GM19452 (cell line): Measurements from ENCODE around the gene NPAS4.
"Not testable (repeated sequence)": the region's sequence is repeated elsewhere in the genome, so short reads cannot be mapped to it uniquely, and the experiment has no call there.

Experiments
- ATAC-seq: cut with Tn5 transposase; IDR thresholded peaks from one replicate; pipeline ENCODE4 v1.9.1; 2021; ENCODE audit not compliant: unreplicated experiment

NPAS4 gene

DNA sequence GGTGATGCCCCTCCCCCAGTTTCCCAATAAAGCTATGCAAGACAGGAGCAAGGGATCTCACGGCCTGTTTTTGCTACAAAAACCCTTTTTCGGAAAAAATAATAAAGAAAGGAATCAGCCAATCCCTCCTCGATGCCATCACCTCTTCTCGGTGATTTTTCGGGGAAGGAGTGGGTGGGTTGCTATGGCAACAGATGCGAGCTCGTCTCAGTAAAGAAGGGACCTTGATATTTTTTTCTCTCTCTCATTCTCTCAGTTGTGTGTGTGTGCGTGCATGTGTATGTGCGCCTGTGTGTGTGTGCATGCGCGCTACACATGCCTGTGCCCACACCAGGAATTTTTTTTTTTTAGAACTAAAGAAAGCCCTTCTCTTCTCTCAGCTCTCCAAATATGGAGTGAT lies 3.8 kb upstream of the NPAS4 start:
- no peak for ATAC-seq

DNA sequence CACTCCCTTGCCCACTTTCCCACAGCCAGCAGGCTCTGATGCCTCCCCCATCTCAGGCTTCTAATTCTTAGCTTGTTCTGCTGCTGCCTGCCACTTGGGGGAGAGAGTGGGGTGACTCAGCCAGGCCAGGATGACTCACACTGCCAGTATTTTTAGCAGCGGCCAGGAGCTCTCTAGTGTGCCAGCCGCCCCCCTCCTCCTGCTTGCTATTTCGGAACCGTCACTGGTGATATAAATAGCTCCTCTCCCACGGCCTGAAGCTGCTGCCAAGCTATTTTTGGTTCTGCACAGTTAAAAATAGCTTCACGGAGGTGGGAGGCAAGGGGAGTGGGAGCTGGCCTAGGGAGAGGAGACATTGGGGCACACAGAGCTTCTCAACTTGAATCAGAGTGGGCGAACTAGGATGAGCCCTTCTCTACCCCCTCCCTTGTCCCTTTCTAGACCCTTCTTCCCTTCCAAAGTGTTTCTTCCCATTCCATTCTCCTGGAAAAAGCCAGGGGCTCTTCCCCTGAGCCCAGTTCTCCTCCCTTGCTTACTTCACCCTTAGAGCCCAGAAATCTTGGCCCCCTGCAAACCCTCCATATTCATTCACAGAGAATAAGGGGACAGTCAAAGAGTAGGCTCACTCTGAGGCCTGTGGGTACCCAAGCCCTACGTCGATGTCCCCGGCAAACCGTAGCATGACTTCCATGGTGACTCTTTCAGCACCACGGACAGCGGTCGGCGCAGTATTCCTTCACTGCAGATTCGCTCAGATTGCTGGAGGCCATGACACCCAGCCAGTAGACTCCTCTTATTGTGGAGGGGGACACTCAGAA lies 2.5 kb upstream of the NPAS4 start:
- no peak for ATAC-seq

DNA sequence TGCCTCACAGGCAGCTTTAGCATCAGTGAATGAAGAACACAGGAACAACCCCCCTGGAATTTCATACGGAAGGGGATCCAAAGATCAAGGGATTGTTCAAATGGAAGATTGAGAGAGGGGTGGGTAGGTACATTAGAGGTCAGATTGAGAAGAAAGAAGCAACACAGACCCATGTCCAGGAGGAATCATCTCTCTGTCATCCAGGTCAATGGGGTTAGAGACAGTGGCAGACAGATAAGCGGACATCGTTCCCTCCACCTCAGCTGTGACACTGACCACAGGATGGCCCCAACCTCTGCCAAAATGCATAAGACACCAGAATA lies 1.9 kb upstream of the NPAS4 start:
- no peak for ATAC-seq

DNA sequence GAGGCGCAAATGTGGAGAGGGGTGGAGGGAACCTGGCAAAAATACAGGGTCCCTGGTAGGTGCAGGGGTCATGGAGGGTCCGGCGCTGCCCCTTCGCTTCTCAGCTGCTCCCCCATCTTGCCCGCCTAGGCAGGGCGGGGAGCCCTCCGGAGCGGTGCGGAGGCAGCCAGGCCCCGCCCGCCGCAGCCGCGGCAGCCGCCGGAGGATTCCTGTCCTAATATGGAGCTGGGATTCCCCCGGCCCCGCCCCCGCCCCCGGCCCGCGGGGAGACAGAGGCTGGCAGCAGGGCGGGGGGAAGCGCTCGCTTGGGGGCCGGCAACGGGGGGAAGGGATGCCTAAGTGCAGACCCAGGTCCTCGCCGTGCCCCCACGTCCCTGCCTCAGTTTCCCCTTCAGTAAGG lies 1.0 kb upstream of the NPAS4 start:
- ATAC-seq, result no peak

DNA sequence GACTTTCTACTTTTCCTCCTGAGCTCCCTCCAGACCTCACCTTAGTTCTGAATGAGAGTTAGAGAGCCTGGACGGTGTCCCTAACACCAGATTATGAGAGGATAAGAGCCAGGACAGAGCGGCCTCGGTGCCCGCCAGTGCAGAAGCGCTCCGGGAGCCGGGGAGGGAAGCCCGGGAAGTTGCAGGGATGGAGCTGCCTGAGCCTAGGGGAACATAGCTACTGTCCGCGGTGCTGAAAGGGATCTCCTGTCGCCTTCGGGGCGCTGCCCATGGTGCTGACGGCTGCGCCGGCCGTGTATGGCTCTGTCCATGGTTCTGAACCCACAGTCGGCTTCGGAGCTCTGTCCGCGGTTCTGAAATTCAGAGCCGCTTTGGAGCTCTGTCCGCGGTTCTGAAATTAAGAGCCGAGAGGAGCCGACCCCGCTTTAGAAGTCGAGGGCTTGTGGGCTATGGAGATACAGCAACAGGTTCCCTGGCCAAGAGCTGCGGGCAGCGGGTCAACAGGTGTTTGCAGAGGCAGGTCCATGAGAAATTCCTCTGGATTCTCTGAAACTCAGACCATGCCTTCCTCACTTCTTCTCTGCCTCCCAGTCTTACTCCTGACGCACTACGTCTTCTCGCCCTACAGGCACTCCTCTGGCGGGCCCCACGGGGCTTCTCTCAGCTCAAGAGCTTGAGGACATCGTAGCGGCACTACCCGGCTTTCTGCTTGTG lies 814 bp downstream of the NPAS4 start:
- ATAC-seq, result no peak

DNA sequence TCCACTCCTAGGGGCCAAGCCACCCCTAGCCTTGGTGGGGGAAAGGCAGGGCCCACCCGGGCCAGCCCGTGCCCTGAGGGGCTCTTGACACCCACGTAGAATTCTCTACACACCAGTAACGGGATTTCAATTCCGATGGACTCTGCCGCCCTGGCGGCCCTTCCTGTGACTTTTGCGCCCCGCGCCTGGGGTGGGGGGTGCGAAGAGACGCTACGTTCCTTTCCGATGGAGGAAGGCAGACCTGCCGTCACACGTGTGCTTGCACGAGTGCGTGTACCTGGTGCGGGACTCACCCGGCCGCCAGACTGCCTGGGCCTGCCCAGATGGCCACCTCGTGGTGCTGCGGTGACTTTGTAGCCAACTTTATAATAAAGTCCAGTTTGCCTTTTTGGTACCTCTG lies 5.5 kb downstream of the NPAS4 start:
- ATAC-seq, result no peak

DNA sequence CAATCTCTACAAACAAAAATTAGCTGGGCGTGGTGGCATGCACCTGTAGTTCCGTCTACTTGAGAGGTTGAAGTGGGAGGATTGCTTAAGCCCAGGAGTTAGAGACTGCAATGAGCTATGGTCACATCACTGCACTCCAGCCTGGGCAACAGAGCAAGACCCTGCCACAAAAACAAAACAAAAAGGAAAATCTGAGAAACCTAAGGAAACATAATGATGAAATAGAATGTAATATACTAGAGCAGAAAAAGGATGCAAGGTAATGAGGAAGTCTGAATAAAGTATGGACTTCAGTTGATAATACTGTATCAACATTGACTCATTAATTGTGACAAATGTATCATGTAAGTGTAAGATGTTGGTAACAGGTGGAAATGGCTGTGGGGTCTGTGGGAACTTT lies 8.1 kb downstream of the NPAS4 start:
- ATAC-seq, result no peak

DNA sequence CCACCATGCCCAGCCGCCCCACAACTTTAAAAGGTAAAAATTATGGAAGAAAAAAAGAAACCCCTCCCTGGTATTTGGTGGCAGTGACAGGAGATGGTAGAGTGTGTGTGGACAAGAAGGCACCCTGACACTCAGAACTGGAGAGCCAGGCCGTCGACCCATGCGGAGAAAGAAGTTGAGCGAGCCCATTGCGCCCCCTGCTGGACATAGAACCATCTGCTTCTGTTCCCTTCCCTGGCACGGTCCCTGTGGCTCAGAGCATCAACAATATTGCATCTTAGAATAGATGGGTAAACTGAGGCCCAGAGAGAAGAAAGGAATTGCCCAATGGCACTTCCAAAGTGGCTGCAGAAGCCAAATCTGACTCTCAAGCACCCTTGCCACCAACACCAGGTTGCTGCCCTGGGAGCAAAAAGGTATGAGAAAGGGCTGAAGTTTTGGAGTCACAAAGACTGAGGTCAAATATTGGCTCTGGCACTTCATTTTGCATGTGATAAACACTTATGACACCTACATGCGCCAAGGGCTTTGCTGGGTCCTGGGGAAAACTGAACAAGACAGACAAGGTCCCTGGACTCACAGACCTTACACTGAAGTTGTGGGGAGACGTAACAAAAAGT lies 9.3 kb downstream of the NPAS4 start:
- ATAC-seq, result no peak

DNA sequence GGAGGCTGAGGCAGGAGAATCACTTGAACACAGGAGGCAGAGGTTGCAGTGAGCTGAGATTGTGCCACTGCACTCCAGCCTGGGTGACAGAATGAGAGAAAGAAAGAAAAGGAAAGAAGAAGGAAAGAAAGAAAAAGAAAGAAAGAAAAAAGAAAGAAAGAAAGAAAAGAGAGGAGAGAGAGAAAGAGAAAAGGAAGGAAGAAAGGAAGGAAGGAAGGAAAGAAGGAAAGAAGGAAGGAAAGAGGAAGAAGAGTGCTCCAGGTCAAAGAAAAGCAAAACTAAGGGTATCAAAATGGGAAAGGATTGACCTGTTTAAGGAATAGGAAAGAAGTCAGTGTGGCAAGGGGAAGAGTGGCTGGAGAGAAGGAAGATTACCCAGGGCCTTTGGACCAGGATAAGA lies 10.5 kb downstream of the NPAS4 start:
- ATAC-seq, result not testable (repeated sequence)

DNA sequence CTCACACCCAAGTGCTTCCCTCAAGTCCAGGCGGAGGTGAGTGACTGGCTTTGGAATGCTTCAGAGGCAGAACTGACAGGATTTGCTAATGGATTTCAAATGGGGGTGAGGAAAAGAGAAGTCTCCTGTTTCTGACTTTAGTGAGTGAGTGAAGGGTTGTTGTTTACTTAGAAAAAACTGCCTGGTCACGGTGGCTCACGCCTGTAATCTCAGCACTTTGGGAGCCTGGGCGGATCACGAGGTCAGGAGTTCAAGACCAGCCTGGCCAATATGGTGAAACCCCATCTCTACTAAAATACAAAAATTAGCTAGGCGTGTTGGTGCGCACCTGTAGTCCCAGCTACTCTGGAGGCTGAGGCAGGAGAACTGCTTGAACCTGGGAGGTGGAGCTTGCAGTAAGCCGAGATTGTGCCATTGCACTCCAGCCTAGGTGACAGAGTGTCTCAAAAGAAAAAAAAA lies 11.1 kb downstream of the NPAS4 start:
- ATAC-seq, result not testable (repeated sequence)

DNA sequence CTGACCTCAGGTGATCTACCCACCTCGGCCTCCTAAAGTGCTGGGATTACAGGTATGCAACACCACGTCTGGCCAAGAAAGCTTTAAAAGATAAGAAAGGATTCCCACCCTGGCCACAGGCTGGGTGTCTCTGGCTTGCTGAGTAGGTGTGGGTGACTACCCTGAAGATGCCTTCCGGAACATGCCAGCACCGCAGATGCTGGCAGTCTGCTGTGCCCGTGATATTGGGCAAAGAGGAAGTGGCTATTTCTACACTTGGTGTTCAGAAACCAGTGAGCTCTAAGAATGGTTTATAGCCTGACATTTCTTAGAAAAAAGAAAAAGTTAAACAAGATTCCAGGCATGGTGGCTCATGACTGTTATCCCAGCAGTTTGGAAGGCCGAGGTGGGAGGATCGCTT lies 11.8 kb downstream of the NPAS4 start:
- no peak for ATAC-seq

DNA sequence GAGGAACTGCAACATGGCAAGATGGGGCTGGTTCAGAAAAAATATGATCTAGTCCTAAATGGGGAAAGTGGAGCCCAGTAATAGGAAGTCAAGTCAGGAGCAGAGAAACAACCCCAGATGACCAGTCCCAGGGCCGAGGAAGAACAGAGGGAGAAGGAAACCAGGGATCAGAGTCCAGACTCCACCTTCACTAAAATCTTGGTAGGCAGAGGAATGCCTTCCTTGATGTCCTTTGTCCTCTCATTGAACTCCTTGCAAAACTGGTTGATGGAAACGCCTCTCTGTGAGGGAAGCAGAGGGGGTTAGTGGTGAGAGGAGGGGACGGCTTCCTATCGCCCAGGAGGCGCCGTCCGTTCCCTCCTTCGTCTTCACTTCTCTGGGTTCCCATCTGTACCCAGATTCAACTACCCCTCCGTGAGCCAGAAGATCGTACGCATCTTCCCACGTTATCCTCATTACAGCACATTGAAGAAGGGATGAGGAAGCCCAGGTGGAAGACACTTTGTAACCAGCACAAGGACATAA lies 17.2 kb downstream of the NPAS4 start:
- no peak for ATAC-seq

DNA sequence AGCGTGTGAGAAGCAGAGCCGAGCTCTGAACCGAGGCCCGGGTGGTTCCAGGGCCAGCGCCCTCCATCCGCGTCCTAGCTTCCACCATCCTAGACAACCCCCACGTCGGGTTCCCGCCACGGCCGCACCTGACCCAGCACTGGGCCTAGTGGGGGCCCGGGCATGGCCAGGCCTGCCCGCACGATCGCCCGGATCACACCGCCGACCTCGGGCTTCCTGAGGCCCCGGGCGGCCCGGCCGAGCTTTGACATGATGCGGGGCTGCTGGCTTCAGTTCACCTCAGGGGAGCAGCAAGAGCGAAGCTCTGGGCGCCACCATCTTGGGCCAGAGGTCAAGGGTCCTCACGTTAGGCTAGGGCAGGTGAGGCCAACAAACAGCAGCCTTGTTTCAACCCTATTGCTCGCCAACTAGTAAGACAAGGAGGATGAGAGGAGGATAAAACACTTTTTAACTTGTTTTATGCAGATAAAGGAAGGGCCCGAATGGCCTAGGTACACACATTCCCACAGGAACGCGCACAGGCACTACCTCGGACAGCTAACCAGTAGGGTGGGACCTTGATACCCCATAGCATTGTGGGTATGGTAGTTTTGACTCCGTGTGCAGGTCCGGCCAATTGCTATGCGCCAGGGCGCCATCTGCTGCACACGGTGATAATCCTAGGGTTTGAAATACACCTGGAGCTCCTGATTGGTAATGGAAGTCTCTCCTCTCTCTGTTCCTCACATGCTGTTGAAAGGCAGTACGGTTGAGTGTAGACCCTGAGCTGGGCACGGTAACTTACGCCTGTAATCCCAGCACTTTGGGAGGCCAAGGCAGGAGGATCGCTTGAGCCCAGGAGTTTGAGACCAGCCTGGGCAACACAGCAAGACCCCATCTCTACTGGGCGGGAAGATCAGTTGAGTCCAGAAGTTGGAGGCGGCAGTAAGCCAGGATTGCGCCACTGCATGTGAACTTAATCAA lies 17.9 kb downstream of the NPAS4 start, which contains the start of gene MRPL11:
MRPL11 (minus strand) TSS at position 345 of the 963 bp plus-strand sequence; CDS start at position 251, 94 bp downstream.
- peak; percentile 97 for ATAC-seq

DNA sequence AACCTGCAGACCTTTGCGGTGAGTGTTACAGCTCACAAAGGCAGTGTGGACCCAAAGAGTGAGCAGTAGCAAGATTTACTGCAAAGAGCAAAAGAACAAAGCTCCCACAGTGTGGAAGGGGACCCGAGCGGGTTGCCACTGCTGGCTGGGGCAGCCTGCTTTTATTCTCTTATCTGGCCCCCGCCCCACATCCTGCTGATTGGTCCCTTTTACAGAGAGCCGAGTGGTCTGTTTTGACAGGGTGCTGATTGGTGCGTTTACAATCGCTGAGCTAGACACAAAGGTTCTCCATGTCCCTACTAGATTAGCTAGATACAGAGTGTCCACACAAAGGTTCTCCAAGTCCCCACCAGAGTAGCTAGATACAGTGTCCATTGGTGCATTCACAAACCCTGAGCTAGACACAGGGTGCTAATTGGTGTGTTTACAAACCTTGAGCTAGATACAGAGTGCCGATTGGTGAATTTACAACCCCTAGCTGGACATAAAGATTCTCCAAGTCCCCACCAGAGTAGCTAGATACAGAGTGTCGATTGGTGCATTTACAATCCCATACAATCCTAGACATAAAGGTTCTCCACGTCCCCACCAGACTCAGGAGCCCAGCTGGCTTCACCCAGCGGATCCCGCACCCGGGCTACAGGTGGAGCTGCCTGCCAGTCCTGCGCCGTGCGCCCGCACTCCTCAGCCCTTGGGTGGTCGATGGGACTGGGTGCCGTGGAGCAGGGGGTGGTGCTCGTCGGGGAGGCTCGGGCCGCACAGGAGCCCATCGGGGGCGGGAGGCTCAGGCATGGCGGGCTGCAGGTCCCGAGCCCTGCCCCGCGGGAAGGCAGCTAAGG lies 19.5 kb downstream of the NPAS4 start:
- ATAC-seq, result not testable (repeated sequence)

DNA sequence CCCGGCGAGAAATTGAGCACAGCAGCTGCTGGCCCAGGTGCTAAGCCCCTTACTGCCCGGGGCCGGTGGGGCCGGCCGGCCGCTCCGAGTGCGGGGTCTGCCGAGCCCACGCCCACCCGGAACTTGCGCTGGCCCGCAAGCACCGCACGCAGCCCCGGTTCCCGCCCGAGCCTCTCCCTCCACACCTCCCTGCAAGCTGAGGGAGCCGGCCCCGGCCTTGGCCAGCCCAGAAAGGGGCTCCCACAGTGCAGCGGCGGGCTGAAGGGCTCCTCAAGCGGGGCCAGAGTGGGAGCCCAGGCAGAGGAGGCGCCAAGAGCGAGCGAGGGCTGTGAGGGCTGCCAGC lies 20.1 kb downstream of the NPAS4 start:
- not testable (repeated sequence) for ATAC-seq

DNA sequence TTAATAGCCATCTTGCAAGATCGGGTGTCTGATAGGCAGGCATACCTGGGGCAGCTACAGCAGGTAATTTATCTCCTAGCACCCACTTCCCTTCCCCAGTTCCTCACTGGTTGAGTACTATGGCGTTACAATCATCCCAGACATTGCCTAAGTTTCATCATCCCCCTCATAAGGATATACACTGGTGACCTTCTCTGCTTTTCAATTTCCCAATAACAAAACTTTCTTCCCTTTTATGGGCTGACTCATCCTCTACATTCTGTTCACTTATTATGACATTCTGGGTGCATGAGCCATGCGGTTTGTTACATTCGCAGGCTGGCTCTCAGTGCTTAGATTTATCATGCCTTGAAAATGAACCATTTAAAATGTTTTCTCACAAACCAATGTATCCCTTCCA lies 22.8 kb downstream of the NPAS4 start:
- no peak for ATAC-seq

DNA sequence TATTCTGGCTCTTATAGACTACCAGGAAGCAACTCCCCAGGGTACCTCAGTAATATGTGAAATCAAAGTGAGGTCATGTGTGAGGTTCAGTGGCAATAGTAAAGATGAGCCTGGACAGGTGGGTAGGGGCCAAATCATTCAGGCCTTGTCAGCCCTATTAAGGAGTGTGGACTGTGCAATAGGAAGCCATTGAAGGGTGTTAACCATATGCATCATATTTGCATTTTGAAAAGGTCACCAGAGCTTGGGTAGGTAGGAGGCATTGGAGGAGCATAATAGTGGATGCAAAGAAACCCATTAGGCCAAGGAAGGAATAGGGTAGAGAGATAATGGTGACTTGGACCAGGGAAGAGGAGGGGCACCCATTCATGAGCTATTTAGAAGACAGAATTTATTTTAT lies 26.2 kb downstream of the NPAS4 start:
- ATAC-seq, result no peak

DNA sequence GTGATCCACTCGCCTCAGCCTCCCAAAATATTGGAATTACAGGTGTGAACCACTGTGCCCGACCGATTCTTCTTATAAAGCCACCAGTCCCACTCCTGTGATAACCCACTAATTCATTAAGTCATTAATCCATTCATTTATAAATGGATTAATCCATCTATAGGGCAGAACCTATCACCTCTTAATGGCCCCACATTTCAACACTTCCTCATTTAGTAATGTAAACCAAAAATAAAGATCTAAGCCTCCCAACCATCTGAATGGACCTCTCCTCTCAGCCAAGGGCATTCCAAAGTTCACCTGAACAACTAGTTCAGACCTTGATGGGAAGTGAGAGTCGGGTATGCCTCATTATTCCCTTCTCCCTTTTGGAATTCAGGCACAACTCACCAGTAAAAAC lies 27.7 kb downstream of the NPAS4 start:
- ATAC-seq, result no peak

DNA sequence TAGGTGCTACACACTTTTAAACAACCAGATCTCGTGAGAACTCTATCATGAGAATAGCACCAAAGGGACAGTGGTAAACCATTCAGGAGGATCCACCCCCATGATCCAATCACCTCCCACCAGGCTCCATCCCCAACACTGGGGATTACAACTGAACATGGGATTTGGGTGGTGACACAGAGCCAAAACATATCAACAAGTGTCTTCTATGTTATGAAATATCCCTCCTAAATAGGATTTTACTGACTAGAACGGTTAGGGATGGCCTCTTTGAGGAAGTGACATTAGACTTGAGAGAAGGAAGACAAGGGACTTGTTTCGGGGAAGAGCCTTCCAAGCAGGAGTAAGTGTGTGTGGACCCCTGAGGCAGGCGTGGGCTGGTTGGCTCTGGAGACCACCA lies 29.7 kb downstream of the NPAS4 start:
- no peak for ATAC-seq

DNA sequence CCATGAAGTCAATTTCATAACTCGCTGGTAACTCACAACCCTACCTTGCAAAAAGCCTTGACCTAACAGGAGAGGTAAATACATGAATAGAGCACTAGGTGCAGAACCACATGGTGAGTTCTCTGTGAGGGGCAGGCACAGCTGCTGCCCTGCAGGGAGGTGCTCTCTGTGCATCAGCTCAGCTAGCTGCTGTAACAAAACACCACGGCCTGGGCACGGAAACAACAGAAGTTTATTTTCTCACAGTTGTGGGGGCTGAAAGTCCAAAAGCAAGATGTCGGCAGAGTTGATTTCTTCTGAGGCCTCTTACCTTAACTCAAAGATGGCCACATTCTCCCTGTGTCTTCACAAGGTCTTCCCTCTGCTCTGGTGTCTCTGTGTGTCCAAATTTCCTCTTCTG lies 30.8 kb downstream of the NPAS4 start:
- ATAC-seq, result no peak
